Calu3 (cell line): ENCODE results near the gene NOD2. TPM values are rescaled to one million over a fixed set of nuclear protein-coding genes. Genes with fewer than 3 reads are reported as not detected.
A peak's percentile ranks its signal among the peaks of the same experiment; 100 is the strongest.

Source experiments
- BruUV-seq: library from RNA; stranded (reverse); fragments of 400-500 nt; replicated peaks from 2 replicates; lab custom pipeline; 2021; lab: Mats Ljungman, UMichigan
- CTCF ChIA-PET: fragments of 300-600 bp; sonication (Branson Sonifier 250); formaldehyde crosslinking; loops from one replicate; lab custom pipeline; 2022; ENCODE audit warnings: antibody characterized with exemption; lab: Charles Lee
- DNase-seq: peaks from one replicate; pipeline ENCODE4 v3.0.0; 2022
- H3K27ac Mint-ChIP-seq: one replicate; pipeline ENCODE4 v1.8.0; 2022; ENCODE audit warnings: mixed read lengths; ENCODE audit not compliant: unreplicated experiment
- H3K27me3 Mint-ChIP-seq: one replicate; pipeline ENCODE4 v1.8.0; 2022; ENCODE audit warnings: mixed read lengths; ENCODE audit not compliant: unreplicated experiment
- H3K36me3 Mint-ChIP-seq: one replicate; pipeline ENCODE4 v1.8.0; 2022; ENCODE audit warnings: mild to moderate bottlenecking, moderate library complexity, mixed read lengths; ENCODE audit not compliant: insufficient read depth, unreplicated experiment
- H3K4me1 Mint-ChIP-seq: one replicate; pipeline ENCODE4 v1.8.0; 2022; ENCODE audit warnings: mild to moderate bottlenecking, low read depth, mixed read lengths; ENCODE audit not compliant: unreplicated experiment
- H3K4me3 Mint-ChIP-seq: one replicate; pipeline ENCODE4 v1.8.0; 2022; ENCODE audit warnings: mild to moderate bottlenecking, low read depth, moderate library complexity, mixed read lengths; ENCODE audit not compliant: unreplicated experiment
- H3K9me3 Mint-ChIP-seq: one replicate; pipeline ENCODE4 v1.8.0; 2022; ENCODE audit warnings: low read depth, mixed read lengths; ENCODE audit not compliant: unreplicated experiment
- intact Hi-C: fragments of 100-400 bp; cut with micrococcal nuclease; formaldehyde crosslinking; loops from one replicate; pipeline ENCODE4 v1.10.0; 2022; ENCODE audit not compliant: unreplicated experiment
- total RNA-seq: library from RNA; stranded (reverse); gene quantifications from 2 replicates; pipeline ENCODE4 v1.2.3, GENCODE V29; 2022
- TF ChIP-seq, protein P1 (sequence below): fragments of 200-600 bp; IDR thresholded peaks from one replicate; pipeline ENCODE4 v1.8.0; 2022; ENCODE audit warnings: antibody characterized with exemption; ENCODE audit not compliant: unreplicated experiment

The NOD2 gene
- total RNA-seq, 1 experiment from 2014 or later = 0.87 TPM

DNA sequence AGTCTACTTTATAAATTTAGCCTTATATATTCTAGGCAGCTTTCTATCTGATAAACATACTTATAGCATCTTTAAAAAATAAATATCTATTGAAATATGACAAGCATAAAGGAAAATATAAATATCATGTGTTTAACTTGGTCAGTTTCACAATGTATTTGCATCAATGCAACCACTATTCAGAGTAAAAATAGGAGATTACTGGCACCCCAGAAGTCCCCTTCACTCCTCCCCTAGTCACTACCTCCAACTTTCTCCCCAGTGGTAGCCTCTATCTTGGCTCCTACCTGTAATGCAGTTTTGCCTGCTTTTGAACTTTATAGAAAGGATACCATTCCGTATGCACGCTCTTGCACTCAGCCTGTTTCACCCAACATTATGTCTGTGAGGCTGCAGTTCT, 3.2 kb upstream of the NOD2 start:
- intact Hi-C loops = no loop called here

DNA sequence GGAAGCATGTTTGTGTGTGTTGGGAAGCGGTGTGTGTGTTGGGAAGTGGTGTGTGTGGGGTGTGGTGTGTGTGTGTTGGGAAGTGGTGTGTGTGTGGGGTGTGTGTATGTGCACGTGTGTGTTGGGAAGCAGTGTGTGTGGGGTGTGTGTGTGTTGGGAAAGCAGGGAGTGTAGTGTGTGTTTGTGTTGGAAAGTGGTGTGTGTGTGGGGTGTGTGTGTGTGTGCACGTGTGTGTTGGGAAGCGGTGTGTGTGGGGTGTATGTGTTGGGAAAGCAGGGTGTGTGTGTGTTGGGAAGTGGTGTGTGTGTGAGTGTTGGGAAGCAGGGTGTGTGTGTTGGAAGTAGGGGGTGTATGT, 785 bp upstream of the NOD2 start:
- intact Hi-C loops = no loop called here
- TF ChIP-seq, protein P1, sequence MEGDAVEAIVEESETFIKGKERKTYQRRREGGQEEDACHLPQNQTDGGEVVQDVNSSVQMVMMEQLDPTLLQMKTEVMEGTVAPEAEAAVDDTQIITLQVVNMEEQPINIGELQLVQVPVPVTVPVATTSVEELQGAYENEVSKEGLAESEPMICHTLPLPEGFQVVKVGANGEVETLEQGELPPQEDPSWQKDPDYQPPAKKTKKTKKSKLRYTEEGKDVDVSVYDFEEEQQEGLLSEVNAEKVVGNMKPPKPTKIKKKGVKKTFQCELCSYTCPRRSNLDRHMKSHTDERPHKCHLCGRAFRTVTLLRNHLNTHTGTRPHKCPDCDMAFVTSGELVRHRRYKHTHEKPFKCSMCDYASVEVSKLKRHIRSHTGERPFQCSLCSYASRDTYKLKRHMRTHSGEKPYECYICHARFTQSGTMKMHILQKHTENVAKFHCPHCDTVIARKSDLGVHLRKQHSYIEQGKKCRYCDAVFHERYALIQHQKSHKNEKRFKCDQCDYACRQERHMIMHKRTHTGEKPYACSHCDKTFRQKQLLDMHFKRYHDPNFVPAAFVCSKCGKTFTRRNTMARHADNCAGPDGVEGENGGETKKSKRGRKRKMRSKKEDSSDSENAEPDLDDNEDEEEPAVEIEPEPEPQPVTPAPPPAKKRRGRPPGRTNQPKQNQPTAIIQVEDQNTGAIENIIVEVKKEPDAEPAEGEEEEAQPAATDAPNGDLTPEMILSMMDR = no peak
- CTCF ChIA-PET = no interaction called here
- DNase-seq = no peak
- no TSS peak for BruUV-seq
- Mint-ChIP-seq H3K4me3 (peak overlapping the region; percentile 63), H3K4me1 (peaks cover 20% of the 10 kb centered on the region), H3K27me3 (peaks cover 53% of the 10 kb centered on the region), H3K27ac (peak overlapping the region; percentile 6), H3K36me3 (no peaks in the 10 kb centered on the region), H3K9me3 (no peaks in the 10 kb centered on the region)

More for the DNA sequence above, 3.2 kb upstream of the NOD2 start:
- H3K4me3 Mint-ChIP-seq = no peak overlapping the region
- H3K9me3 Mint-ChIP-seq = no peaks in the 10 kb centered on the region
- peaks cover 4% of the 10 kb centered on the region for H3K4me1 Mint-ChIP-seq
- CTCF ChIA-PET = no interaction called here
- H3K27ac Mint-ChIP-seq = no peak overlapping the region
- peaks cover 76% of the 10 kb centered on the region for H3K27me3 Mint-ChIP-seq
- H3K36me3 Mint-ChIP-seq = no peaks in the 10 kb centered on the region
- no TSS peak for BruUV-seq
- TF ChIP-seq, protein P1 = no peak
- DNase-seq = no peak

DNA sequence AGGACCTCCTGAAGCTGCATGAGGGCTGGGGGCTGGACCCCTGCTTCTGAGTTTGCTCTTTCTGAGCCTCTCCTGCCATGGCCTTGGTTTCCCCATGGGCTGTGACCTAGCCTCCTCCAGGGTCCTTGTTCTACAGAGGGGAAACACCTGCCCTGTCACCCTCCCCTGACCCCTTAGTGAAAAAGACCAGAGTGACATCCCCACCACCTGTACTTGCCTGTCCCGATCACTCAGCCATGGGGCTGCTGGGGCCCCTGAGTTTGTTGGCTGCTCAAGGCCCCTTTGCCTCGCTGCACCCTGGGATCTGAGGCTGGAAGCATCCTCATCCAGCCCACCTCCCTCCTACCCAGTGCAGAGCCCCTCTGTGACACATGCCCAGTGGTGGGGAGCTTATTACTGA, 800 bp downstream of the NOD2 start:
- no peak for DNase-seq
- peaks cover 42% of the 10 kb centered on the region for H3K27me3 Mint-ChIP-seq
- no peak overlapping the region for H3K27ac Mint-ChIP-seq
- H3K9me3 Mint-ChIP-seq = no peaks in the 10 kb centered on the region
- CTCF ChIA-PET = interaction anchor here (0.9 to 1.2 kb wide), 2 partner anchors 25 to 52 kb away, joined by 3 to 4 read pairs; no protein-coding TSS in a partner anchor
- TF ChIP-seq, protein P1 = no peak
- peak overlapping the region; percentile 39 for H3K4me3 Mint-ChIP-seq
- intact Hi-C loops = no loop called here
- H3K4me1 Mint-ChIP-seq = peaks cover 28% of the 10 kb centered on the region
- no TSS peak for BruUV-seq
- no peaks in the 10 kb centered on the region for H3K36me3 Mint-ChIP-seq

DNA sequence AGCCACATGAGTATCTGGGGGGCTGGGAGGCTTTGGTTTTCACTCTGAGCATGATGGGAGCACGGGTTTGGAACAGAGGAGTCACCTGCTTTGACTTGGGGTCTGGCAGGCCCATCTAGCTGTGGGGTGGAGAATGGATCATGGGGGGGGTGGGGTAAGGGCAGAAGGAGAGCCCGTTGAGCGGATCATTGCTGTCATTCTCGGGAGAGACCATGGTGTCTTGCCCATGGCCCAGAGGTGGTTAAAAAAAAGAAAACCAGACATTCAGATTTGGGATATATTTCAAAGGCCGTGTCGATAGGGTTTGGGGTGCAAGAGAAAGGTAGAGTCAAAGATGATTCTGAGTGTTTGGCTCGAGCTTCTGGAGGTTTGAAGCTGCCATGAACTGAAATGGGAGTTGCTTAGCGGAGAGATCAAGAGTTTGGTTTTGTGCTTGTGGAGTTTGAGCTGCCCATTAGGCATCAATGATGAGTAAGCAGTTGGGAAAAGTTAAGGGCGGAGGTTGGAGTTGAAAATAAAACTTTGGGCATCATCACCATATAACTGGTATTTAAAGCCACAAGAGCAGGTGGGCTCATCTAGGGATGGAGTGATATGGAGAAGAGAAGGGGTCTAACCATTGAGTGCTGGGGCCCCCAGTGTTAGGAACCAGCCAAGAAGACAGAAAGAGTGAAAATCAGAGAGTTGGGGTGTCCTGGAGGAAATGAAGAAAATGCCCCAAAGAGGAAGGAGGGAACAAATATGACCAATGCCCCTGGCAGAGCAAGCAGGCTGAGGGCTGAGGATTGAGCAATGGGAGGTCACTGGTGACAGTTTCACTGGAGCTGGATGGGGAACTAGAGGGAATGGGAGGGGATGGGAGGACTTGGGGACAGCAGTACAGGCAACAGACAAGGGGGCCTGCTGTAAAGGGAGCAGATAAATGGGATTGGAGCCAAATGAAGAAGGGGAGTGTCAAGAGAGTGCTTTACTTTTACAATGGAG, 1.9 kb downstream of the NOD2 start:
- BruUV-seq = no TSS peak
- CTCF ChIA-PET = interaction anchor here (0.9 to 1.2 kb wide), 2 partner anchors 24 to 51 kb away, joined by 3 to 4 read pairs; no protein-coding TSS in a partner anchor
- no peak for DNase-seq
- Mint-ChIP-seq H3K27me3 (peaks cover 33% of the 10 kb centered on the region), H3K4me1 (peaks cover 35% of the 10 kb centered on the region), H3K36me3 (no peaks in the 10 kb centered on the region), H3K4me3 (no peak overlapping the region), H3K27ac (peak overlapping the region; percentile 39), H3K9me3 (no peaks in the 10 kb centered on the region)
- intact Hi-C loops = no loop called here
- TF ChIP-seq, protein P1 = no peak
